SU-DHL-6 (cell line): ENCODE results near the gene TRIM40.
A peak's percentile ranks its signal among the peaks of the same experiment; 100 is the strongest.

Experiments used
- H2AFZ ChIP-seq: fragments of 200-600 bp; sonication (generic); 2 replicates; pipeline ENCODE4 v1.6.1; 2014; ENCODE audit warnings: low read depth, mild to moderate bottlenecking, moderate library complexity, mixed read lengths, antibody characterized with exemption, low read length; ENCODE audit not compliant: severe bottlenecking
- H3F3A ChIP-seq: fragments of 200-600 bp; shearing (Covaris generic); 2 replicates; pipeline ENCODE4 v1.6.0; 2016; ENCODE audit warnings: antibody characterized with exemption, mild to moderate bottlenecking; ENCODE audit not compliant: insufficient read depth
- H3K27ac ChIP-seq: fragments of 200-600 bp; sonication (generic); 2 replicates; pipeline ENCODE4 v1.5.1; 2016; ENCODE audit warnings: low read depth, mild to moderate bottlenecking, low read length, moderate library complexity, mixed read lengths
- H3K27me3 ChIP-seq: fragments of 200-600 bp; sonication (generic), shearing (Covaris generic); 2 replicates; pipeline ENCODE4 v1.6.0; 2014; ENCODE audit warnings: mild to moderate bottlenecking, low read length
- H3K36me3 ChIP-seq: fragments of 200-600 bp; sonication (generic); 2 replicates; pipeline ENCODE4 v1.6.1; 2014; ENCODE audit warnings: mild to moderate bottlenecking, low read length, mixed read lengths
- H3K4me2 ChIP-seq: fragments of 300-600, 200-600 bp; shearing (Covaris generic), sonication (generic); 2 replicates; pipeline ENCODE4 v1.6.0; 2014; ENCODE audit warnings: low read length, low read depth, mild to moderate bottlenecking; ENCODE audit not compliant: poor library complexity, severe bottlenecking
- H3K4me3 ChIP-seq: fragments of 200-600 bp; sonication (generic); 2 replicates; pipeline ENCODE4 v1.5.1; 2014; ENCODE audit warnings: antibody characterized with exemption, low read length, mild to moderate bottlenecking, mixed read lengths; ENCODE audit not compliant: insufficient read depth, poor library complexity, severe bottlenecking
- H3K79me2 ChIP-seq: fragments of 200-600 bp; sonication (generic); 2 replicates; pipeline ENCODE4 v1.6.1; 2014; ENCODE audit warnings: mild to moderate bottlenecking, low read length, moderate library complexity; ENCODE audit not compliant: insufficient read depth
- H3K9ac ChIP-seq: fragments of 200-600 bp; sonication (generic); 2 replicates; pipeline ENCODE4 v1.7.0; 2014; ENCODE audit warnings: mild to moderate bottlenecking, low read length
- H3K9me2 ChIP-seq: fragments of 200-600 bp; sonication (generic); replicated peaks from 2 replicates; pipeline ENCODE4 v1.6.1; 2014; ENCODE audit warnings: low read length; ENCODE audit not compliant: insufficient read depth
- H3K9me3 ChIP-seq: fragments of 200-600 bp; sonication (generic); 2 replicates; pipeline ENCODE4 v1.6.1; 2014; ENCODE audit warnings: low read length, mixed read lengths; ENCODE audit not compliant: insufficient read depth
- H4K20me1 ChIP-seq: fragments of 200-600 bp; sonication (generic); 2 replicates; pipeline ENCODE4 v1.6.1; 2014; ENCODE audit warnings: low read depth, mild to moderate bottlenecking, antibody characterized with exemption, low read length, moderate library complexity, mixed read lengths
- CTCF ChIP-seq: fragments of 200-600 bp; sonication (generic); IDR thresholded peaks from one replicate; pipeline ENCODE4 v1.5.1; 2017; ENCODE audit warnings: antibody characterized with exemption, mild to moderate bottlenecking, low read length, moderate library complexity; ENCODE audit not compliant: insufficient read depth, poor library complexity, severe bottlenecking
- EZH2phosphoT487 ChIP-seq: fragments of 200-600 bp; sonication (generic), shearing (Covaris generic); conservative IDR thresholded peaks from 2 replicates; pipeline ENCODE4 v1.6.1; 2018; ENCODE audit warnings: mild to moderate bottlenecking, antibody characterized with exemption, low read length, moderate library complexity, mixed read lengths

TRIM40 gene

DNA sequence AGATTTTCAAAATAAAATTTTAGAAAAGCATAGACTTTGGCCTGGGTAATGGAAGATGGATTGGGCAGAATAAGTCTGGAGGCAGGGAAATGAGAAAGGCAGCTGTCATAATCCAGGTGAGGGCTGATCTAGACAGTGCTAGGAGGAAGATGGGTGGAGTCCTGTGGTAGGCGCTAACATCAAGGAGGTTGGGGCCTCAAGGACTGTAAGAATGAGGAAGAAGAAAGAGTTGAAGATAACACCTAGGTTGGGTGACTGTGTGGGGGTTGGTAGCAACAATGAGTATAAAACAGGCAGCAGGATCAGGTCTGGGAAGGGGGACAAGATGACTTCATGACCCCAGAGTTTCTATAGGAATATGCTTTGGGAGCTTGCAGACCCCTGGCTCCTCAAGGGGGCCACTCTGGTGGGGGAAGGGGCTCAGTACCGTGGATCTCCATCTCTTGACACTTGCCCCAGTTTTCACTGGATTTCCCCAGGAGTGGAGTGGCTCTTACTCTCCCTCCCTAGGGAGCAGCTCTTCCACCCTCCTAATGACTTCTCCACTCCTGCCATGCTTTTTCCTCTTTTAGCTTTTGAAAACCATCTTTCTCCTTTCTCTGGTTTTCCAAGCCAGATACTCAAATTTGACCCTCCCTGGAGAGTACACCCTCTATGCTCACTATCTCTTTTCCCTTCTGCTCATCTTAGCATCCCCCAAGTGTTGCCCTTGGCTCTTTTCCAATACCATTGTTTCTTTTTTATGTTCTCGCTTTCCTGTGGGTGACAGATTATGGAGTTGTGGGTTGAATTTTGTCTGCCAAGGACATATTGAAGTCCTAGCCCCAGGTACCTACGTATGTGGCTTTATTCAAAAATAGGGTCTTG is 37.8 kb upstream of the TRIM40 start:
- Histone ChIP-seq H3K36me3 (no peaks in the 10 kb centered on the region), H4K20me1 (no peaks in the 10 kb centered on the region), H3K4me3 (no peak overlapping the region), H3K27me3 (no peaks in the 10 kb centered on the region), H3K4me2 (no peak overlapping the region), H3K9ac (no peak overlapping the region), H3K9me3 (no peaks in the 10 kb centered on the region), H3K27ac (no peak overlapping the region), H3F3A (peaks cover 5% of the 10 kb centered on the region), H3K79me2 (no peaks in the 10 kb centered on the region), H2AFZ (no peak overlapping the region), H3K9me2 (no peaks in the 10 kb centered on the region)
- no peak for TF ChIP-seq CTCF
- no peak for TF ChIP-seq EZH2phosphoT487

- TF ChIP-seq CTCF (no peak), EZH2phosphoT487 (no peak)
- Histone ChIP-seq H3K9me3 (no peaks in the 10 kb centered on the region), H3K9me2 (no peaks in the 10 kb centered on the region), H3K9ac (no peak overlapping the region), H3K27ac (no peak overlapping the region), H3K4me2 (no peak overlapping the region), H2AFZ (no peak overlapping the region), H3K36me3 (no peaks in the 10 kb centered on the region), H3K4me3 (no peak overlapping the region), H3K79me2 (no peaks in the 10 kb centered on the region), H3K27me3 (no peaks in the 10 kb centered on the region), H4K20me1 (no peaks in the 10 kb centered on the region), H3F3A (peaks cover 5% of the 10 kb centered on the region)
Observed at GRCh38 chr6:30100154-30100553, 35.8 kb upstream of the TRIM40 start.

DNA sequence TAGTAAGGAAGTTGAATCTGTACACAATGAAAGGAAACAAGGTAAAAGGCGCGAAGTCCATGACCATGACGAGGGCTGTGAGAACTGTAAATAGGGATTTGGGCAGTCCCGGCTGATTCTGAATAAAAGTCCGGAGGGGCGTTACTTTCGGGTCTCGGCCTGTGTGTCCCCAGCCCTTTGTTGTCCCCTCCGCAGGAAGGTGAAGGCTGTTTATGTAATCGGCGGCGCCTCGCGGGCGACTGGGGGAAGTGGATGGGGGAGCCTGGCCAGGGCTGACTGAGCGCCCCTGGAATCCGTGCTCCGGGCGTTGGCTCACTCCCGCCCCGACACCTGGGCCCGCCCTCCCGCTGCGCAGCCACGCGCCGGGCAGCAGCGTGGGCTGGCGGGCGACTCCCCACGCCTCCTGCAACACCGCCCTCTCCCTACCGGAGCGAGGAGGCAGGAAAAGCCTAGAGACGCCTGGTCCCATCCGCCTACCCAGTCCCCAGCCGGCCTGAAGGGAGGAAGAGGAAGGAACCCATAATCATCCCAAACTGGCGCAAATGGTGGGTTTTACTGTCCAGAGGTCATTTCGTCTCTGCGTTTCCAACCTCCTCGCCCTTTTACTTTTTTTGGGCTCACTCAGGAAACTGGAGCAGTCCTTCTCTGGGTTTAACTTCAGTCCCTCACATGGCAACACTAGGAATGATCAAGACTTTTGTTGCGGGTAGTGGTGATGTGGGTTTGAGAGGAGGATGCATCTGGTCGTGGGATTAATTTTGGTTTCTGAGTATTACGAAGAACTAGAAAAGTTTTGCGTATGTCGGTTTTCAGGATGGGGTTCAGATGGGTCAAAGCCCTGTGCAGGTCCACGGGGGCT is 35.1 kb upstream of the TRIM40 start:
- H3F3A ChIP-seq: peaks cover 5% of the 10 kb centered on the region
- H3K9me3 ChIP-seq: no peaks in the 10 kb centered on the region
- no peaks in the 10 kb centered on the region for H3K9me2 ChIP-seq
- H3K27me3 ChIP-seq: no peaks in the 10 kb centered on the region
- no peak for TF ChIP-seq EZH2phosphoT487
- no peak for TF ChIP-seq CTCF
- no peak overlapping the region for H3K4me3 ChIP-seq
- H3K9ac ChIP-seq: no peak overlapping the region
- no peaks in the 10 kb centered on the region for H4K20me1 ChIP-seq
- no peaks in the 10 kb centered on the region for H3K36me3 ChIP-seq
- no peaks in the 10 kb centered on the region for H3K79me2 ChIP-seq
- no peak overlapping the region for H3K27ac ChIP-seq
- H3K4me2 ChIP-seq: peak overlapping the region; percentile 67
- H2AFZ ChIP-seq: peak overlapping the region; percentile 83
